ENCODE data around the gene DEFB110.

Gene DEFB110

DNA sequence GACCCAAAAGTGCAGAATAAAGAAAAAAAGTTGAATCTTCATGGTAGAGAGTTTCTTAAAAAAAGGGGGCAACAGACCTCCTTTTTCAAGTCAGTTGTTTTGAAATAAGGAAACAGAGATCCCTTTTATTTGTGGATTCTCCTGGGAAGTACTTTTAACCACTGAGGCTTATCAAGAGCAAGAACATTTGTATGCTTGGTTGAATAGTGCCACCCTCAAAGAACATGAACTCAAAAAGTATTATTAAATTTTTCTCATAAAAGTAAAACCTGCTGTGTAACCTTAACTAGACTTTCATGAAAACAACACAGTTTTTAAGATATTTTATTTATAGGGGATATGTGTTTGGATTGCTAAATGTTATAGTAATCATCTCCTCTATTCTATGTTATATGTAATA, at the start of gene DEFB110:
TSS of gene DEFB110 (minus strand) at position 101 of the 400 bp plus-strand sequence. CDS start at position 42, 59 bp downstream.
- no peak for DNase-seq (ENCODE audit: low spot score)

DNA sequence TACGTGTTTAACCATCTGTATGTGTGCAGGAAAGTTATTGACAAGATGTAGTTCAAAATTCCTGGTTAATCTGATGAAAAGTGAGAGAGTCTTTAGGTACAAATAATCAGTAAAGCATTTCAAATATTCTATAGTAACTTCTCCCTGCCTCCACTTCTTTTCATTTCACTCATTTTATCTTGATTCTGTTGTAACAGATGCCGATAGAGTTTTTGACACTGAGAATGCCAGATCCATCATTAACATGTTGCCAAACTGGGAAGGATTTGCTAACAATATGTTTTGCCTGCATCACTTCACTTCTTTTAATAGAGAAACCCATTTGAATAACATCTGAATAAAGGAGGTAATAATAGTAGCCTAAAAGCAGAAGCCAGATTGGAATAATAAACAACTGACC, 48.3 kb upstream of the DEFB110 start:
- DNase-seq (ENCODE audit: low spot score), result no peak

DNA sequence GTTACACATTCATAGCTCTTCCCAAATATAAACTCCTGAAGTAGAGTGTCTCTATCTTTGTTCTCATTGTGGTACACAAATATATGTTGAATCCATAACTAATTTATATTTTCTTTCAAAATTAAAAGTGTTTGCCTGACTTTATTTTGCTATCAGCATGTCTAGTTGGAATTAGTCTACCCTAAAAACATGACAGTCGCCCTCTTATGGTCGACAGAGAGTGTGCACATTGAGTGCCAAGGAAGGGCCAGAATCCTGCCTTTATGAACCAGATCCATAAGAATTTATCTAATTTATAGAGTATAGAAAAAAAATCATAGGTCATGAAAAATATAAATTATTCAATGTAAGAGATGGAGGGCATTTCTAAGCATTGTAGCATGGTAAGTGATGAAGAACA, 40.3 kb upstream of the DEFB110 start:
- no peak for DNase-seq (ENCODE audit: low spot score)

DNA sequence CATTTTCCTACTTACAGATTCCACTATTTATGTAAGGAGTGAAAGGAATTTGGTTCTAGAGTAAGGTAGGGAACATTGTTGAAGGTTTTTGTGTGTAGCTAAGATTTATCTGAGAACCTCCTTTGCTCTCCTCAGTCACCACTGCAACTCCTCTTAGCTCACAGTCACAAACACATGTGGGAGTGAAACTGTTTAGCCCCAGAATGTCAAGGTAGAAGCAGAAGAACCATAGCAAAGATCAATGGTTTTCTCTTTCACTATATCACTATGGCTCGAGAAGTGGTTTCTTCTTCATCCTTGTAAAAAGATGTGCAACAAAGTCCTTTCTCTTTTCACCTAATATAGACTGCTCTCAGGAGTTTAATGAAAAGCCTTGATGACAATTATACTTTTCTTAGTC, 34.4 kb upstream of the DEFB110 start:
- no peak for DNase-seq (ENCODE audit: low spot score)

DNA sequence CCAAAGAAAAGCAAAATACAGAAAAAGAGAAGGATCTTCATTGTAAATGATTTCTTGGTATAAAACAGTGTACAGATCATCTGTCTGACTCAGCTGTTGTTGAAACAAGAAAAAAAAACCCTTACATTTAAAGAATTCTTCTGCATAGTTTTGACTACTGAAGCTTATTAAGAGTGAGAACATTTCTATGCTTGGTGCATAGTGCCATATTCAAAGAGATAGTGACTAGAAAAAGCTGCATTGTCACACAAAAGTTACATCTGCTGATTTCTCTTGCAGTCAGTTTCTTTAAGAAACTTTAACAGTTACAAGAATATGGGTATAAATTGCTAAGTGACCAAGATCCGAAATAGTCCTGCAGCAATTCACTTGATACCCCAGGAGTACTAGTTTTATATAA, 28.0 kb upstream of the DEFB110 start, which contains the start of gene DEFB112:
TSS of gene DEFB112 (minus strand) at position 101 of the 400 bp plus-strand sequence. CDS start at position 41, 60 bp downstream.
- no peak for DNase-seq (ENCODE audit: low spot score)

DNA sequence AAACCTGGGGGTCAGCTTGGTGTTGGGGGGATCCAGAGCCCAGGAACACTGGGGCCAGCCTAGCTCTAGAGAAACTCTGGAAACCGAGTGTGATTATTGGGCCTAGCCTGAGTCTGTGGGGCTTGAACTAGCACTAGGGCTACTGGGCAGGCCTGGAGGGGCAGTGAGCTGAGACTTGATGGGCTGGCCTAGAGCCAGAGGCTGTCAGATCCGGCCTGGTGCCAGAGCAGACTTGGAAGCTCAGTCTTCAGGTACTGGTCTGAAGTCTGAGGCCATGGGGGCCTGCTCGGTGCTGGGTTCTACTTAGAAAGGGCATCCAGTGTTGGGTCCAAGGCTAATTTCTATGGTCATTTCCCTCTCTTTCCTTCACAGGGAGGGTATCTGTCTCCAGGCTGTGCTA, 25.2 kb upstream of the DEFB110 start:
- no peak for DNase-seq (ENCODE audit: low spot score)

DNA sequence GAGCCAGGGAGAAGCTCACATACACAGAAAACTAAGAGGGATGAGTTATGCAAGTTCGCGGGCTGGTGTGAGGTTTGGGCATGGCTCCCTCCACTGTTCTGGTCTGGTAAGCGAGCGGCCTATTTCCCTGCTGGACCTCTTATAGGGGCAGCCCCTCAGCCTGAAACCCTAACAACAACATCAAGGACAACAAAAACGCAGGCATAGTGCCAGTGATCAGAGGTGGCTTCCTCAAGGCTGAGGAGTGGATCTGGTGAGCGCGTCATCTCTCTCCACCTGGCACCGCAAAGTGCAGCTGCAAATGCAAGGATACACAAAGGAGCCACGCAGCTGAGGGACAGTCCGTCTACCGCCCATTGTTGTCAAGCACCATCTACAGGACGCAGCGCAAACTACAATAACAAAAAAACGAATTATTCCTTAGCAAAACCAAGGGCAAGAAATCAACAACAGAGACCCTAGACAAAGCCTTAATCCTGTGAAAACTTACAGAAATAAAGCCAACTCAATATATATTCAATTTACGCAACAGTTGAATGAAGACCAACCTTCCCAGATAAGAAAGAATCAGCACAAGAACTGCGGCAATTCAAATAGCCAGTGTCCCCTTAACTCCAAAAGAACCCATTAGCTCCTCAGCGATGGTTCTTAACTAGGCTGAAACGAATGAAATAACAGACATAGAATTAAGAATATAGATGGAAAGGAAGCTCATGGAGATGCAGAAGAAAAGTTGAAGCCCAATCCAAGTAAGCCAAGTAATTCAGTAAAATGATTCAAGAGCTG, 9.2 kb upstream of the DEFB110 start:
- no peak for DNase-seq (ENCODE audit: low spot score)

DNA sequence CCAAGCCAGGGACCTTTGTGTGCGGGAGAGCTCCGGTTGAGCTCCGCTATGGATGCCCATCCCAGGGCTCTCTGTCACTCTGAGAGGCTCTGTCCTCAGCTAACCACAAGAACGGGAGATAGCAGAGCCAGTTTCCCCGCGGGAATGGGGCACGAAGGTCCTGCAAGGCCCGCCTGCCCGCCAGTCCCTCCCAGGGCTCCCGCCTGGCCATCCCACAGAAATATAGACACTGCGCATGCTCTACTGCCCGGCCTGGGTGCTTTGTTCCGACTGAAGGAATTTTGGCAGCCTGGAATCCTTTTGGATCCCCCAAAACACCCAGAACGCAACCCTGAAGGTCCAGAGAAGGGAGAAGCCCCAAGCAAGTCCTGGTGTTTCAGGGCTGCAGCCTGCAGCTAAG, 8.6 kb upstream of the DEFB110 start:
- DNase-seq (ENCODE audit: low spot score), result no peak

DNA sequence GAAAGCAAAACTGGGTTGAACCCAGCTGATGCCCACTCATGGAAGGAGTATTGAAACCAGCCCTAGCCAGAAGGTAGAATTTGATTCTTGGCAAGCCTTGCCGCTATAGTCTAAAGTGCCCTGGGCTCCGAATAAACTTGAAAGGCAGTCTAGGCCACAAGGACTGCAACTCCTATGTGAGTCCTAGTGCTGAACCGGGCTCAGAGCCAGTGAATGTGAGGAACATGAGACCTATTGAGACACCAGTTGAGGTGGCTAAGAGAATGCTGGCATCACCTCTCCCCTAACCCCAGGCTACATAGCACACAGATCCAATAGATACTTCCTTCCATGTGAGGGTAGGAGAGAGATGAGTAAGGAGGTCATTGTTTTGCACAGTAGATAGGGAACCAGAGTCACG, 3.5 kb upstream of the DEFB110 start:
- DNase-seq (ENCODE audit: low spot score), result no peak

DNA sequence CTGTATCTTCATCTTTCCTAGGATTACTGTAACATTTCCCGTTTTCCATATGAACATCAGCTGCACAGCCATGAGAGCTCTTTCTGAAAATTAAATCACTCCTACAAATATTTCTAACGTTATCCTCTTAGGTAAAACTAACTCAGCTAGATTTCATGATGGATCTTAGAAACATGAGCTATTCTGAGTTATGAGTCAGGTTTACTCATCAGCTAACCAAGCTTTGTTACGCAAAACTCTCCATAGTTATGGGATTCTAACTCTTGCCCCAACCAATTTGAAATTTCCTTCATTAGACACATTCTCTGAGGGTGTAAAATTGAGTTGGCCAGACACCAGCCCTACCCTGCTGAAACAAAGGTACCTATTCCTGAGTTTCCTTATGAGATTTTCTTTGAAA, 14.0 kb downstream of the DEFB110 start:
- DNase-seq (ENCODE audit: low spot score), result no peak

DNA sequence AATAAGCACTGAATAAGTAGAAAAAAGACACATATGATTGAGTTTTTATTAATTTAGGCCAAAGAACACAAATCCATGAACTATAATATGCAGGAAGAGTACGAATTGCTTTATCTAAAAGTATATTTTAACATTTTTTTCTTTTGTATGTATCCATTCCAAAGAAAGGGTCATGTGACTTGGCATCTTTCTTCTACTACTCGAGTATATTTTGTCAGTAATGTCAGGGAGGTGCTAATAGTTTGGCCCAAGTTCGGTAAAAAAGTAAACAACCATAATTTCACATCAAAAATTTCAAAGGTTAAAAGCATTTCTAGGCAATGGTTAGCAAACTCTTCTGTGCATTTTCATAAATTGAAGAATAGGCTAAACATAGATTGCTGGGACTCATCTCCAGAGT, 18.7 kb downstream of the DEFB110 start:
- no peak for DNase-seq (ENCODE audit: low spot score)

DNA sequence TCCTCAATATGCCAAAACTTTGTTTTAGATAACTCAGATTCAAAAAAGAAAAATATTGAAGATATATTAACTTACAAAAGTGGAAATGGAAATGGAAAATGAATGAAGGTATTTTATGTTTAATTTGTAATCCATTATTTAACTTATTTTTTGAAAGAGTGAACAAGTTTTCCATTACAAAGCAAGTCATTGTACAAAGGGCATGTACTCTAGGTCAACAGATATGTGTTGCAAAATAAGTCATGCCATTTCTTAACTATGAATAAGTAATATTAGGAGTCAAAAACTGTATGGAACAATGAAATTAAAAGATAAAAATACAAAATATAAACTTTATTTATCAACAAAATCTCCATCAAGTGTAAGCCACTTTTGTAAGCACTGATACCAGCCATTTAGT, 26.5 kb downstream of the DEFB110 start:
- no peak for DNase-seq (ENCODE audit: low spot score)

DNA sequence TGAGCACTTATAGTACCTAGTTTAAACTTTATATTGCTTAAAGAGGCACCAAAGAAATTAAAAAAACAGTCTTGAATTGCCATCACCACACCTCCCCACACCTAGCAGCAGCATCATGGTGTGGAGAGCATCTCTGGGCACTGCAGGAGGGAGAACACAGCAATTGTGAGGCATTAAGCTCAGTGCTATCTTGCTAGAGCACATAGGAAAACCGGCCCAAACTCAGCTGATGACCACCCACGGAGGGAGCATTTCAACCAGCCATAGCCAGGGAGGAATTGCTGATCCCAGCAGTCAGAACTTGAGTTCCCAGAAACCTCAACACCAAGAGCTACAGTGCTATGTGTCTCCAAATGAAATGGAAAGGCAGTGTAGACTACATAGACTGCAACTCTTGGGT, 32.9 kb downstream of the DEFB110 start:
- DNase-seq (ENCODE audit: low spot score), result no peak

DNA sequence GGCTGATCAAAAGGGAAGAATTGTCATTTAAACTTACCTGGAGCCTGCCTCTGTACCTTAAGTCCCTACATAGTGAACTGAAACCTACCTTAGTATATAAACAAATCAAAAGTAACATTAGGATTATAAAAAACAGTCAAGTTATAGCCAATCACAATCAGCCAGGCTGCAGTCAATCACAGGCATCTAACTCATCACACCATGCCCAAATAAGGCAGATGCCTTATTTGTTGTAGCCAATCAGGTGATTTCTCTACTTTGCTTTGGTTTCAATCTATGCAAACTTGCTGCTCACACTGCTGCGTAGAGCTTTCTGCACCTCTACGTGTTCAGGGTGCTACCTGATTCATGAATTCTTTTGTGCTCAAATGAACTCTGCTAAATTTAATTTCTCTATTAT, 34.0 kb downstream of the DEFB110 start:
- DNase-seq (ENCODE audit: low spot score), result no peak

DNA sequence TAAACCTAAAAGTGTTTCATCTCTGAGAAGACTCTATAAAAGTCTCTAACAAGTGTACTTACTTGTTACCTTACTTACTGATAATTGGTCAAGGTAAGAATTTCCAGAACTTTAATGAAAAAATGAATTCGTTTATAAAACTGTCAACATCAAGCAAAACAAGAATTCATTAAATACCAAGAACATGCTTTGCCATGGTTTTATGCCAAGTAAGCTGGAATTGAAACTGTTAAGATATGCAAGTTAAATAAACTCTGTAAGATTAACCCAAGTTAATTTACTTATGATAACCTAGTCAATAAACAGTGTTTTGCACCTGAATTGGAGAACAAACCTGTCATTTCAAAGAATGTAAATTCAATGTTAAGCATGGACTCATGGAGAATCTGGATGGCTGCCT, 35.2 kb downstream of the DEFB110 start:
- no peak for DNase-seq (ENCODE audit: low spot score)

DNA sequence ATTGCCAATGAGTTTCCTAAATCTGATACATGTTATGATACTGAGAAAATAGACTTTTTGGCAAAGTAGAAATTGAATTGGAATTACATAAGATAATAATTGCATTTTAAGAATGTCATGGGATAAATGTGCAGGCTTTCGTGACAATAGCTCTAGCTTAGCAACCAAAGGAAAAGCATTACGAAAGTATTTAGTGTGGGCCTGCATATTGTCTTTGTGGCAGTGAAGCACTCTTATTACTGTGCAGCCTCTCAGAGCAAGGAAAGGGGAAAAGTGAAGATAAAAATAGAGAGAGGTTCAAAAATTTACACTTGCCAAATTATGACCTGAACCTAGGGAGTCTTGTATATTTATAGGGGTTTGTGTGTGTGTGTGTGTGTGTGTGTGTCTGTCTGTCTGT, 39.7 kb downstream of the DEFB110 start:
- DNase-seq (ENCODE audit: low spot score), result no peak

DNA sequence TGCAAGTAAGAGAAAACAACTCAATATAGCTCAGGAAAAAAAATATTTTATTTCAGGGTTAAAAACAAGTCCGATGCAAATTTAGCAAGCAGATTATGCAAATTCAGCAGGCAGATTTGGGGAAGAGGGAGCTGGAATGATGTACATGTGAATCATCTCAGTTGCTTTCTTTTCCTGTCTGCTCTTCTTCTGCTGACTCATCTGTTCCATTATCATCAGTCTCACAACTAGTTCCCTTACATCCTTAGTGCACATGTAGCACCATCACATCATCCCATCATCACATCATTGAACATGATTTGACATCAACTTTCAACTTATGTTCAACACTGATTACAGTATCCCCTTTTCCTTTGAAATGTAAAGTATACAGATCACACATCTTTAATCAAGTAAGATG, 40.9 kb downstream of the DEFB110 start:
- DNase-seq (ENCODE audit: low spot score), result no peak

DNA sequence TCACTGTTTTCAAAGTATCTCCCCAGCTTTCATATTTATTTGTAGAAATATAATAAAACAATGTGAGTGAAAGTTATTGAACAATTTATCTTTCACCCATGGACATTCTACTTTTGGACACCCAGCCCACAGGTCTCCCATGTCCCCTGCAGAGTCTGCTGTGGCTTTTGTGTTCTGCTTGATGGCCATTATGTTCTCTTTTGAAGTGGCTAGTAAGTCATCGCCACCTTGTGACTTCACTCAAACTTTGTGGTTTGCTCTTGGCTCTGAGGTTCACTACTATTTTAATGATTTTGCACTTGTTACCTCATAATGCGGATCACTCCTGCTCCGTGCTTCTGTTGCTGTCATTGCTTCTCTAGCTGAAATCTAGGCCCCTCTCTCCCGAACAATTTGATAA, 42.2 kb downstream of the DEFB110 start:
- no peak for DNase-seq (ENCODE audit: low spot score)

DNA sequence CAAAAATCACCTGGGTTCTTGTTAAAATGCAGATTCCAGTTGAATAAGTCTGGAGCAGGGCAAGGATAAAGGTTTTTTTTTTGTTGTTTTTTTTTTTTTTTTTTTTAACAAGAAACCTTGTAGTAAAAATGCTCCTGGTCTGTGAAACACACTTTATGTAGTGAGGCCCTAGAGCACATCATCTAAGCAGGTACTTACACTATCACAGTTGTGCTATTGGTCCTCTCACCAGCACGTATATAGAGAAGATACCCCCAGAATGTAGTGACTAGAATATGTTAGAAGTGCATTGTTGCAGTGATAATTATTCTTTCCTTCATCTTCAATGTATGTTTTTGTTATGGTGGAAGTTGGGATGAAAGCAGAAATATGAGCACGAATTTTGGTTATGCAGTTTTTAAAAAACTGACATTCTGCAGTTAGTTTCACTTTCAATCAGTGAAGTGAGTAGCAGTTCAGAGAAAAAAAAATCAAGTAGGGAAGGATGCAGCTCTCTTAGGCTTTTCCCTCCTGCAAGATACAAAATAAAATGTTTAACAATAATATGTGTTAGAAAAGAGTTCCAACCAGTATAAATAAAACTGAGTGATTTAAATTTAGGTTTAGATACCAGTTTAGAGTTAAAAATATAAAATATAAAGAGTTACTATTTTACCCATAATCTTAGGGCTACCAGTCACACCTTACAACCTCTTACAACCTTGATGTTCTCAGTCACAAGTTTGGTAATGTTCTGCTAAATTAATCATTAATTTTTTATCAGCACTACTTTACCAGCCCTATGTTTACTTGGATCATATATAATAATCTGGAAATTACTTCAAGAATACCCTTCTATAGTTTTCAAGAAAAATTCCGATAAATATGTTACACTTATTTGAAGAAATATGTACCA, 43.2 kb downstream of the DEFB110 start:
- no peak for DNase-seq (ENCODE audit: low spot score)

DNA sequence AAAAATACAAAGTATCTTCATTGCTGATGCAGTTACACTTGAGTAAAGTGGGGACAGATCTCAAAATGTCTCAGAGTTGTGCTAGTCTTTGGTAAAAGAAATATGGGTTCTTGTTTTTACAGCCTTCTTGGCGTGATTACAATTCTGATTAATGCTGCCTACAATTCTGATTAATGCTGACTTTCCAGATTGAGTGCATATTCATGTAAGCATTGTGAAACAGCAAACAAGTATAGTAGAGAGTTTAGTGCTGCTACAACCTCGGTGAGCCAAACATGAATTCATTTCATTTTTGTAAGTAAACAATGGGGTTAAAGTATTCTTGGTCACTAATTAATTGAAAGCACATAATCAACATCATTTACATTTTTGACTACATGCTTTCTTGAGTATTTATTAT, 52.2 kb downstream of the DEFB110 start, which contains the start of gene DEFB113:
TSS of gene DEFB113 (minus strand) at position 21 of the 400 bp plus-strand sequence. CDS start at position 21, 0 bp downstream.
- DNase-seq (ENCODE audit: low spot score), result no peak

Measured in AG08396 (cell line).